Pancreas (tissue), 10 donors: ENCODE results near the gene TMEM54. TPM values are rescaled to one million over a fixed set of nuclear protein-coding genes. Genes with fewer than 3 reads are reported as not detected.

Experiments used
- ATAC-seq, 4 donors: fragments of 200-7000 bp; cut with Tn5 transposase; one replicate each; pipeline versions ENCODE4 v1.8.0 to v1.9.1; 2020; ENCODE audit warnings: mild to moderate bottlenecking in 4 of 4, moderate library complexity in 4 of 4
- DNase-seq, 6 donors: peaks; one replicate each; pipeline ENCODE4 v3.0.0-alpha.2; 2020
- FAIRE-seq: peaks from 2 replicates; lab custom pipeline; 2012; peaks lifted over from hg19 to GRCh38; lab: Jason Lieb, UNC
- H3K27ac ChIP-seq, 4 donors: fragments of 200-600 bp; sonication (generic); 1 replicate in 3 of 4; 2 replicates in 1 of 4; pipeline versions ENCODE4 v1.5.0 to v1.8.0; 2020
- H3K27me3 ChIP-seq, 4 donors: fragments of 200-600 bp; one replicate each; pipeline ENCODE4 v1.8.0; 2021
- H3K36me3 ChIP-seq, 3 donors: fragments of 200-600 bp; sonication (generic) in 1 of 3; one replicate each; pipeline versions ENCODE4 v1.5.0 to v1.8.0; 2020 to 2021
- H3K4me1 ChIP-seq, 3 donors: fragments of 200-600 bp; one replicate each; pipeline ENCODE4 v1.8.0; 2021
- H3K4me3 ChIP-seq, 4 donors: fragments of 200-600 bp; sonication (generic) in 2 of 4; one replicate each; pipeline versions ENCODE4 v1.5.0 to v1.8.0; 2020 to 2021
- H3K9me3 ChIP-seq, 4 donors: fragments of 200-600 bp; one replicate each; pipeline ENCODE4 v1.8.0; 2021
- WGBS, 2 donors: extraction: QIAGEN DNeasy Blood & Tissue Kit; methylation state at CpG; one replicate each; pipeline ENCODE4 v1.1.7; 2013; 5-methylcytosine and 5-hydroxymethylcytosine counted together
- intact Hi-C, 3 donors: fragments of 100-400 bp; cut with DNase I; formaldehyde crosslinking; loops; one replicate each; pipeline versions ENCODE4 v1.11.1 to v1.14.2; 2022
- polyA plus RNA-seq, 2 donors: library from polyadenylated mRNA; stranded (reverse); fragments of 200-250 nt; gene quantifications; one replicate each; pipeline ENCODE4 v1.2.3, GENCODE V29; 2013
- total RNA-seq, 6 donors: library from RNA; stranded (reverse); fragmentation: NEBNext Ultra II Directional in 4 of 6; extraction: Animal tissue kit (Norgen Biotek cat#: 25700) in 4 of 6; gene quantifications; one replicate each; pipeline versions ENCODE4 v1.2.1 to v1.2.4, GENCODE V29; 2021 to 2023
- TF ChIP-seq, protein P1 (sequence below), 4 donors: fragments of 200-600 bp; sonication (generic) in 3 of 4; IDR thresholded peaks; one replicate each; pipeline versions ENCODE4 v1.5.0 to v1.8.0; 2021; ENCODE audit warnings: antibody characterized with exemption in 4 of 4
- donor health status: healthy with polysubstance abuse.
- donor health status: DM: no; HTN: no; CAD: no; lungs with moderate emphysema.
- donor health status: DM: no; HTN: no; CAD: no.
- donor health status: control.
- donor health status: control.
- donor health status: Bipolar disorder and iron deficiency.
- donor health status: DM: yes; HTN: yes; CAD: no.
- donor health status: DM: no; HTN: no; CAD: no.
- donor health status: DM: no; HTN: no; CAD: no.
- donor health status: DM: yes; HTN: yes; CAD: no.

TMEM54 gene
- total and polyA plus RNA-seq, 8 donors = 11.9 to 39.5 (median 23.6) TPM

GRCh38 chr1:32883338-32884031, 17.7 kb downstream of the TMEM54 start:
- H3K27me3 ChIP-seq = peaks cover 0 to 9% (median 1%) of the 10 kb centered on the region in 4 donors
- H3K27ac ChIP-seq = no peak overlapping the region
- DNase-seq = peak in 1 of 6 donors; percentile 23
- no peak for FAIRE-seq
- H3K9me3 ChIP-seq = no peaks in the 10 kb centered on the region
- 80 to 81% methylated on average over 7 of the region's 7 CpGs for WGBS, 2 donors
- no peak for ATAC-seq
- no peaks in the 10 kb centered on the region for H3K4me1 ChIP-seq
- no peak overlapping the region for H3K4me3 ChIP-seq
- intact Hi-C loops = no loop called here
- TF ChIP-seq, protein P1, sequence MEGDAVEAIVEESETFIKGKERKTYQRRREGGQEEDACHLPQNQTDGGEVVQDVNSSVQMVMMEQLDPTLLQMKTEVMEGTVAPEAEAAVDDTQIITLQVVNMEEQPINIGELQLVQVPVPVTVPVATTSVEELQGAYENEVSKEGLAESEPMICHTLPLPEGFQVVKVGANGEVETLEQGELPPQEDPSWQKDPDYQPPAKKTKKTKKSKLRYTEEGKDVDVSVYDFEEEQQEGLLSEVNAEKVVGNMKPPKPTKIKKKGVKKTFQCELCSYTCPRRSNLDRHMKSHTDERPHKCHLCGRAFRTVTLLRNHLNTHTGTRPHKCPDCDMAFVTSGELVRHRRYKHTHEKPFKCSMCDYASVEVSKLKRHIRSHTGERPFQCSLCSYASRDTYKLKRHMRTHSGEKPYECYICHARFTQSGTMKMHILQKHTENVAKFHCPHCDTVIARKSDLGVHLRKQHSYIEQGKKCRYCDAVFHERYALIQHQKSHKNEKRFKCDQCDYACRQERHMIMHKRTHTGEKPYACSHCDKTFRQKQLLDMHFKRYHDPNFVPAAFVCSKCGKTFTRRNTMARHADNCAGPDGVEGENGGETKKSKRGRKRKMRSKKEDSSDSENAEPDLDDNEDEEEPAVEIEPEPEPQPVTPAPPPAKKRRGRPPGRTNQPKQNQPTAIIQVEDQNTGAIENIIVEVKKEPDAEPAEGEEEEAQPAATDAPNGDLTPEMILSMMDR (IDR thresholded peaks at IDR 0.05) = no peak
- H3K36me3 ChIP-seq = no peaks in the 10 kb centered on the region

DNA sequence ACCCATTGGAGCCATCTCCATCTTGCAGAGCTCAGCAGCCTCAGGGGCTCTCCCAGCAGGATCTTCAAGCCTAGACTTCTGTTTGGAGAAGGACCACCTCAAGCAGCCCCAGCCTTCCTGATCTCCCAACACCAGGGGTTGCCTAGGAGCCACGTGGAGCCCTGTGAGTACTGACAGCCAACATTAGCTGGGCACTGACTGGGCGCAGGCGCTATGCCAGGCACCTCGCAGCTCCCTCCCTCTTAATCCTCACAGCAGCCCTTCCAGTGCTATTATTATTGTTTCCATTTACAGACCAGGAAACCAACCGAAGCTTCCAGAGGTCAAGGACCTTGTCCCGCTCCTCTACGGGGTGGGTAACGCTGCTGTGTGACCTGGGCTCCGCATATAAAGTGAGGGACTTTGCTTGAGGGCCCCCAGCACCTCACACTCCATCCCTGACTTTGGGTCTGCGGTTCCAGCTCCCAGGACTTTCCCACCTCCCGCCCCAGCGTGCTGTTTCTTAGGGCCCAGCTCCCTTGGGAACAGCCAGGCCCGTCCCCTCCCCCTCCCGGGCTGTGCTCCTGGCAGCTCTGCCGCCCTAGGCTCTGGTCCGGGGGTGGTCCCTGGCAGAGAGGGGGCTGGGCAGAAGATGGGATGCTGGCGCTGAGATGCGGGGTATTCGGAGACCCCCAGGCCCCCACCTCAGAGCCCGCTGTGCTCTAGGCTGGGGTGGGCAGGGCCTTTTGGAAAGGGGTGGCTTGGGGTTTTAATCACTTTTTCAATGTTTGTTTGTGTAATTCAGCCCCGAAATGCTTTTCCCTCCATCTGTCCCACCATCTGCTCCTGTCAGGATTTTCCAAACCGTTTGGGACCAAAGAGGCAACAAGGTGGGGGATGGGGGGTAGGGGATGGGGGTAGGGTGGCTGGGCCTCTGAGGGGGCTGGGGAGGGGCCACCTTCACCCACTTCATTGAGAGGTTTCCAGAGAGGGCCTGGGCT, 19.0 kb downstream of the TMEM54 start:
- Histone ChIP-seq H3K4me3 (no peak overlapping the region), H3K27me3 (peaks cover 0 to 6% (median 1%) of the 10 kb centered on the region in 4 donors), H3K36me3 (no peaks in the 10 kb centered on the region), H3K27ac (no peak overlapping the region), H3K4me1 (no peaks in the 10 kb centered on the region), H3K9me3 (no peaks in the 10 kb centered on the region)
- intact Hi-C loops = no loop called here
- DNase-seq (peak in 1 of 6 donors; percentile 74), ATAC-seq (peak in 2 of 4 donors; percentile 18 to 44), FAIRE-seq (no peak)
- WGBS, 2 donors = 35 to 38% methylated on average over 22 of the region's 22 CpGs
- TF ChIP-seq, protein P1 (IDR thresholded peaks at IDR 0.05) = no peak

GRCh38 chr1:32881291-32881690, 19.9 kb downstream of the TMEM54 start:
- DNase-seq = peak in 2 of 6 donors; percentile 47 to 48
- FAIRE-seq = no peak
- Histone ChIP-seq H3K4me1 (no peaks in the 10 kb centered on the region), H3K36me3 (no peaks in the 10 kb centered on the region), H3K9me3 (no peaks in the 10 kb centered on the region), H3K4me3 (no peak overlapping the region), H3K27me3 (no peaks in the 10 kb centered on the region), H3K27ac (no peak overlapping the region)
- TF ChIP-seq, protein P1 (IDR thresholded peaks at IDR 0.05) = no peak
- ATAC-seq = peak in 3 of 4 donors; percentile 7 to 38 (median 14)
- intact Hi-C loops = no loop called here
- 62 to 75% methylated on average over 5 of the region's 5 CpGs for WGBS, 2 donors

GRCh38 chr1:32878637-32879041, 22.6 kb downstream of the TMEM54 start:
- Histone ChIP-seq H3K27ac (no peak overlapping the region), H3K4me1 (no peaks in the 10 kb centered on the region), H3K4me3 (no peak overlapping the region), H3K27me3 (no peaks in the 10 kb centered on the region), H3K9me3 (no peaks in the 10 kb centered on the region), H3K36me3 (no peaks in the 10 kb centered on the region)
- intact Hi-C loops = no loop called here
- no peak for FAIRE-seq
- ATAC-seq = no peak
- 59 to 71% methylated on average over 5 of the region's 5 CpGs for WGBS, 2 donors
- TF ChIP-seq, protein P1 (IDR thresholded peaks at IDR 0.05) = no peak
- DNase-seq = no peak
